ENCODE results near the gene CHGA.

Gene CHGA

GRCh38 chr14:92949496-92950192 lies 26.7 kb downstream of the CHGA start:
- H3K27me3 ChIP-seq (ENCODE audit: insufficient read depth, low read length), result no peaks in the 10 kb centered on the region
- H3K4me3 ChIP-seq (ENCODE audit: low read length), result no peak overlapping the region
- H3K9ac ChIP-seq (ENCODE audit: low read depth, low read length), result no peak overlapping the region
- H3K4me1 ChIP-seq (ENCODE audit: insufficient read depth, low read length), result peaks cover under 1% of the 10 kb centered on the region; the same call in 1 of the 2 replicates
- no peak overlapping the region for H3K27ac ChIP-seq (ENCODE audit: low read length)
- peaks cover 46% of the 10 kb centered on the region for H3K36me3 ChIP-seq (ENCODE audit: insufficient read depth, low read depth, low read length)
- H3K9me3 ChIP-seq (ENCODE audit: insufficient read depth, low read depth, low read length), result no peaks in the 10 kb centered on the region

GRCh38 chr14:92950193-92950540 lies 27.2 kb downstream of the CHGA start:
- Histone ChIP-seq H3K36me3 (ENCODE audit: insufficient read depth, low read depth, low read length) (peaks cover 45% of the 10 kb centered on the region), H3K27ac (ENCODE audit: low read length) (no peak overlapping the region), H3K9me3 (ENCODE audit: insufficient read depth, low read depth, low read length) (no peaks in the 10 kb centered on the region), H3K9ac (ENCODE audit: low read depth, low read length) (no peak overlapping the region), H3K4me3 (ENCODE audit: low read length) (no peak overlapping the region), H3K4me1 (ENCODE audit: insufficient read depth, low read length) (peaks cover 3% of the 10 kb centered on the region; the same call in 1 of the 2 replicates), H3K27me3 (ENCODE audit: insufficient read depth, low read length) (no peaks in the 10 kb centered on the region)

GRCh38 chr14:92950773-92951172 lies 27.8 kb downstream of the CHGA start:
- Histone ChIP-seq H3K4me3 (ENCODE audit: low read length) (no peak overlapping the region), H3K4me1 (ENCODE audit: insufficient read depth, low read length) (peaks cover 3% of the 10 kb centered on the region; the same call in 1 of the 2 replicates), H3K27me3 (ENCODE audit: insufficient read depth, low read length) (no peaks in the 10 kb centered on the region), H3K36me3 (ENCODE audit: insufficient read depth, low read depth, low read length) (peaks cover 40% of the 10 kb centered on the region), H3K27ac (ENCODE audit: low read length) (no peak overlapping the region), H3K9ac (ENCODE audit: low read depth, low read length) (no peak overlapping the region), H3K9me3 (ENCODE audit: insufficient read depth, low read depth, low read length) (no peaks in the 10 kb centered on the region)

- Histone ChIP-seq H3K9me3 (ENCODE audit: insufficient read depth, low read depth, low read length) (no peaks in the 10 kb centered on the region), H3K4me3 (ENCODE audit: low read length) (no peak overlapping the region), H3K4me1 (ENCODE audit: insufficient read depth, low read length) (peaks cover 3% of the 10 kb centered on the region; the same call in 1 of the 2 replicates), H3K27me3 (ENCODE audit: insufficient read depth, low read length) (no peaks in the 10 kb centered on the region), H3K36me3 (ENCODE audit: insufficient read depth, low read depth, low read length) (peaks cover 39% of the 10 kb centered on the region), H3K9ac (ENCODE audit: low read depth, low read length) (no peak overlapping the region), H3K27ac (ENCODE audit: low read length) (no peak overlapping the region)
These were observed 28.3 kb downstream of the CHGA start for GRCh38 chr14:92951261-92951660.

GRCh38 chr14:92951912-92952471 lies 29.0 kb downstream of the CHGA start:
- Histone ChIP-seq H3K27ac (ENCODE audit: low read length) (no peak overlapping the region), H3K9ac (ENCODE audit: low read depth, low read length) (no peak overlapping the region), H3K9me3 (ENCODE audit: insufficient read depth, low read depth, low read length) (no peaks in the 10 kb centered on the region)

GRCh38 chr14:92952481-92953298 lies 29.7 kb downstream of the CHGA start:
- Histone ChIP-seq H3K27me3 (ENCODE audit: insufficient read depth, low read length) (no peaks in the 10 kb centered on the region), H3K9ac (ENCODE audit: low read depth, low read length) (no peak overlapping the region), H3K27ac (ENCODE audit: low read length) (no peak overlapping the region), H3K36me3 (ENCODE audit: insufficient read depth, low read depth, low read length) (peaks cover 40% of the 10 kb centered on the region), H3K9me3 (ENCODE audit: insufficient read depth, low read depth, low read length) (no peaks in the 10 kb centered on the region), H3K4me1 (ENCODE audit: insufficient read depth, low read length) (peaks cover 3% of the 10 kb centered on the region; the same call in 1 of the 2 replicates), H3K4me3 (ENCODE audit: low read length) (no peak overlapping the region)

More at GRCh38 chr14:92951912-92952471, 29.0 kb downstream of the CHGA start:
- peaks cover 37% of the 10 kb centered on the region for H3K36me3 ChIP-seq (ENCODE audit: insufficient read depth, low read depth, low read length)
- H3K27me3 ChIP-seq (ENCODE audit: insufficient read depth, low read length), result no peaks in the 10 kb centered on the region
- no peak overlapping the region for H3K4me3 ChIP-seq (ENCODE audit: low read length)
- peaks cover 3% of the 10 kb centered on the region; the same call in 1 of the 2 replicates for H3K4me1 ChIP-seq (ENCODE audit: insufficient read depth, low read length)

GRCh38 chr14:92953526-92953925 lies 30.6 kb downstream of the CHGA start:
- no peak overlapping the region for H3K27ac ChIP-seq (ENCODE audit: low read length)
- H3K9me3 ChIP-seq (ENCODE audit: insufficient read depth, low read depth, low read length), result no peaks in the 10 kb centered on the region
- H3K4me1 ChIP-seq (ENCODE audit: insufficient read depth, low read length), result peaks cover 3% of the 10 kb centered on the region; the same call in 1 of the 2 replicates
- no peak overlapping the region for H3K4me3 ChIP-seq (ENCODE audit: low read length)
- peaks cover 42% of the 10 kb centered on the region for H3K36me3 ChIP-seq (ENCODE audit: insufficient read depth, low read depth, low read length)
- no peak overlapping the region for H3K9ac ChIP-seq (ENCODE audit: low read depth, low read length)
- no peaks in the 10 kb centered on the region for H3K27me3 ChIP-seq (ENCODE audit: insufficient read depth, low read length)

- H3K4me1 ChIP-seq (ENCODE audit: insufficient read depth, low read length), result peaks cover 3% of the 10 kb centered on the region; the same call in 1 of the 2 replicates
- peaks cover 38% of the 10 kb centered on the region for H3K36me3 ChIP-seq (ENCODE audit: insufficient read depth, low read depth, low read length)
- no peaks in the 10 kb centered on the region for H3K27me3 ChIP-seq (ENCODE audit: insufficient read depth, low read length)
- no peak overlapping the region for H3K4me3 ChIP-seq (ENCODE audit: low read length)
- no peak overlapping the region for H3K27ac ChIP-seq (ENCODE audit: low read length)
- no peaks in the 10 kb centered on the region for H3K9me3 ChIP-seq (ENCODE audit: insufficient read depth, low read depth, low read length)
- H3K9ac ChIP-seq (ENCODE audit: low read depth, low read length), result no peak overlapping the region
These were observed 32.0 kb downstream of the CHGA start for GRCh38 chr14:92954933-92955332.

GRCh38 chr14:92955381-92955780 lies 32.4 kb downstream of the CHGA start:
- Histone ChIP-seq H3K9ac (ENCODE audit: low read depth, low read length) (no peak overlapping the region), H3K9me3 (ENCODE audit: insufficient read depth, low read depth, low read length) (no peaks in the 10 kb centered on the region), H3K4me3 (ENCODE audit: low read length) (no peak overlapping the region), H3K36me3 (ENCODE audit: insufficient read depth, low read depth, low read length) (peaks cover 34% of the 10 kb centered on the region), H3K4me1 (ENCODE audit: insufficient read depth, low read length) (peaks cover 3% of the 10 kb centered on the region; the same call in 1 of the 2 replicates), H3K27ac (ENCODE audit: low read length) (no peak overlapping the region), H3K27me3 (ENCODE audit: insufficient read depth, low read length) (no peaks in the 10 kb centered on the region)

- H3K4me1 ChIP-seq (ENCODE audit: insufficient read depth, low read length), result peaks cover 3% of the 10 kb centered on the region; the same call in 1 of the 2 replicates
- H3K4me3 ChIP-seq (ENCODE audit: low read length), result no peak overlapping the region
- no peaks in the 10 kb centered on the region for H3K9me3 ChIP-seq (ENCODE audit: insufficient read depth, low read depth, low read length)
- no peak overlapping the region for H3K9ac ChIP-seq (ENCODE audit: low read depth, low read length)
- no peak overlapping the region for H3K27ac ChIP-seq (ENCODE audit: low read length)
- peaks cover 26% of the 10 kb centered on the region for H3K36me3 ChIP-seq (ENCODE audit: insufficient read depth, low read depth, low read length)
- no peaks in the 10 kb centered on the region for H3K27me3 ChIP-seq (ENCODE audit: insufficient read depth, low read length)
These were observed 34.0 kb downstream of the CHGA start for GRCh38 chr14:92956961-92957360.

GRCh38 chr14:92958373-92959188 lies 35.6 kb downstream of the CHGA start:
- no peak overlapping the region for H3K27ac ChIP-seq (ENCODE audit: low read length)
- H3K36me3 ChIP-seq (ENCODE audit: insufficient read depth, low read depth, low read length), result peaks cover 31% of the 10 kb centered on the region

More at GRCh38 chr14:92958373-92959188, 35.6 kb downstream of the CHGA start:
- no peak overlapping the region for H3K9ac ChIP-seq (ENCODE audit: low read depth, low read length)
- peaks cover 9% of the 10 kb centered on the region; the same call in 1 of the 2 replicates for H3K4me1 ChIP-seq (ENCODE audit: insufficient read depth, low read length)
- no peaks in the 10 kb centered on the region for H3K9me3 ChIP-seq (ENCODE audit: insufficient read depth, low read depth, low read length)
- H3K4me3 ChIP-seq (ENCODE audit: low read length), result no peak overlapping the region
- no peaks in the 10 kb centered on the region for H3K27me3 ChIP-seq (ENCODE audit: insufficient read depth, low read length)
